Measurements from ENCODE around the gene KRT81.

The KRT81 gene

GRCh38 chr12:52255926-52256583, 35.3 kb downstream of the KRT81 start:
- TF ChIP-seq GATA3 (IDR thresholded peaks at IDR 0.05; ENCODE audit: low read depth, low read length) (no peak), GATA2 (IDR thresholded peaks at IDR 0.05; ENCODE audit: low read depth, low read length) (no peak)

- TF ChIP-seq GATA2 (IDR thresholded peaks at IDR 0.05; ENCODE audit: low read depth, low read length) (no peak), GATA3 (IDR thresholded peaks at IDR 0.05; ENCODE audit: low read depth, low read length) (no peak)
These were observed 36.2 kb downstream of the KRT81 start for GRCh38 chr12:52254965-52255751.

GRCh38 chr12:52254180-52254964, 37.0 kb downstream of the KRT81 start:
- no peak for TF ChIP-seq GATA2 (IDR thresholded peaks at IDR 0.05; ENCODE audit: low read depth, low read length)
- TF ChIP-seq GATA3 (IDR thresholded peaks at IDR 0.05; ENCODE audit: low read depth, low read length) = no peak

- TF ChIP-seq GATA3 (IDR thresholded peaks at IDR 0.05; ENCODE audit: low read depth, low read length) (no peak), GATA2 (IDR thresholded peaks at IDR 0.05; ENCODE audit: low read depth, low read length) (no peak)
These were observed 37.7 kb downstream of the KRT81 start for GRCh38 chr12:52253391-52254179.

- no peak for TF ChIP-seq GATA3 (IDR thresholded peaks at IDR 0.05; ENCODE audit: low read depth, low read length)
These were observed 38.5 kb downstream of the KRT81 start for GRCh38 chr12:52252728-52253343.

- TF ChIP-seq GATA3 (IDR thresholded peaks at IDR 0.05; ENCODE audit: low read depth, low read length) (no peak), GATA2 (IDR thresholded peaks at IDR 0.05; ENCODE audit: low read depth, low read length) (no peak)
These were observed 39.8 kb downstream of the KRT81 start for GRCh38 chr12:52251367-52252051.

- TF ChIP-seq GATA2 (IDR thresholded peaks at IDR 0.05; ENCODE audit: low read depth, low read length) (no peak), GATA3 (IDR thresholded peaks at IDR 0.05; ENCODE audit: low read depth, low read length) (no peak)
These were observed 41.0 kb downstream of the KRT81 start for GRCh38 chr12:52250048-52250990.

GRCh38 chr12:52249511-52250047, 41.8 kb downstream of the KRT81 start:
- TF ChIP-seq GATA3 (IDR thresholded peaks at IDR 0.05; ENCODE audit: low read depth, low read length) (no peak), GATA2 (IDR thresholded peaks at IDR 0.05; ENCODE audit: low read depth, low read length) (no peak)

- TF ChIP-seq GATA2 (IDR thresholded peaks at IDR 0.05; ENCODE audit: low read depth, low read length) = no peak
- no peak for TF ChIP-seq GATA3 (IDR thresholded peaks at IDR 0.05; ENCODE audit: low read depth, low read length)
These were observed 42.5 kb downstream of the KRT81 start for GRCh38 chr12:52248541-52249461.

- TF ChIP-seq GATA2 (IDR thresholded peaks at IDR 0.05; ENCODE audit: low read depth, low read length) = no peak
- TF ChIP-seq GATA3 (IDR thresholded peaks at IDR 0.05; ENCODE audit: low read depth, low read length) = no peak
These were observed 43.5 kb downstream of the KRT81 start for GRCh38 chr12:52247622-52248540.
